HEK293 (cell line): Measurements from ENCODE around the gene CHERP.
A peak's percentile ranks its signal among the peaks of the same experiment; 100 is the strongest.

Source experiments
- CTCF ChIA-PET: fragments of 350-600 bp; formaldehyde crosslinking; extraction: SDS; loops from one replicate; lab custom pipeline; 2021; ENCODE audit warnings: antibody characterized with exemption; lab: Yijun Ruan, JAX
- POLR2A ChIA-PET: fragments of 300-600 bp; formaldehyde crosslinking; extraction: SDS; loops from one replicate; lab custom pipeline; 2020; ENCODE audit warnings: antibody characterized with exemption, inconsistent platforms; lab: Yijun Ruan, JAX
- H3K27ac ChIP-seq: fragments of 200-500 bp; sonication (Bioruptor generic); 2 replicates; pipeline ENCODE4 v1.5.1; 2014; ENCODE audit warnings: low read depth, low read length, control low read depth, inconsistent platforms; ENCODE audit errors: extremely low read depth
- H3K36me3 ChIP-seq, 2 experiments: fragments of 200-500 bp in 1 of 2; sonication (Bioruptor generic) in 1 of 2; 1 replicate in 1 of 2; 2 replicates in 1 of 2; pipeline ENCODE4 v1.5.1; 2014 to 2017; ENCODE audit warnings: inconsistent platforms in 2 of 2, low read length in 2 of 2; ENCODE audit not compliant: control insufficient read depth in 2 of 2, insufficient read depth in 1 of 2
- H3K4me1 ChIP-seq: fragments of 200-500 bp; sonication (Bioruptor generic); 2 replicates; pipeline ENCODE4 v1.5.1; 2014; ENCODE audit warnings: mild to moderate bottlenecking, low read length, inconsistent platforms; ENCODE audit not compliant: control insufficient read depth, insufficient read depth
- H3K4me3 ChIP-seq: 2 replicates; pipeline ENCODE4 v1.5.1; 2011; ENCODE audit warnings: low read depth, mild to moderate bottlenecking, control low read depth, low read length, moderate library complexity
- H3K9me3 ChIP-seq: fragments of 200-500 bp; sonication (Bioruptor generic); 2 replicates; pipeline ENCODE4 v1.5.1; 2014; ENCODE audit warnings: low read depth, low read length, inconsistent platforms; ENCODE audit not compliant: control insufficient read depth, insufficient read depth
- BCL11A ChIP-seq: fragments of 450-650 bp; formaldehyde crosslinking; IDR thresholded peaks from 2 replicates; pipeline ENCODE4 v1.5.1; 2016; ENCODE audit warnings: low read depth, missing biosample characterization, missing genetic modification characterization
- OSR2 ChIP-seq: fragments of 450-650 bp; formaldehyde crosslinking; IDR thresholded peaks from 2 replicates; pipeline ENCODE4 v1.5.1; 2016; ENCODE audit warnings: missing biosample characterization, missing genetic modification characterization
- RBAK ChIP-seq: fragments of 450-650 bp; formaldehyde crosslinking; IDR thresholded peaks from 2 replicates; pipeline ENCODE4 v1.5.1; 2016; ENCODE audit warnings: missing biosample characterization, missing genetic modification characterization
- ZEB2 ChIP-seq: fragments of 450-650 bp; formaldehyde crosslinking; IDR thresholded peaks from 2 replicates; pipeline ENCODE4 v1.5.1; 2016; ENCODE audit warnings: missing biosample characterization, missing genetic modification characterization
- ZNF223 ChIP-seq: fragments of 450-650 bp; formaldehyde crosslinking; IDR thresholded peaks from 2 replicates; pipeline ENCODE4 v1.5.1; 2016; ENCODE audit warnings: missing biosample characterization, missing genetic modification characterization
- ZNF391 ChIP-seq: fragments of 450-650 bp; formaldehyde crosslinking; IDR thresholded peaks from 2 replicates; pipeline ENCODE4 v1.5.1; 2016; ENCODE audit warnings: low read depth, missing biosample characterization, missing genetic modification characterization, borderline replicate concordance
- ZNF394 ChIP-seq: fragments of 450-650 bp; formaldehyde crosslinking; IDR thresholded peaks from 2 replicates; pipeline ENCODE4 v1.5.1; 2016; ENCODE audit warnings: missing biosample characterization, missing genetic modification characterization, mild to moderate bottlenecking, moderate library complexity, borderline replicate concordance
- ZNF433 ChIP-seq: fragments of 450-650 bp; formaldehyde crosslinking; IDR thresholded peaks from 2 replicates; pipeline ENCODE4 v1.5.1; 2016; ENCODE audit warnings: missing biosample characterization, missing genetic modification characterization, low read depth
- ZNF600 ChIP-seq: fragments of 450-650 bp; formaldehyde crosslinking; IDR thresholded peaks from 2 replicates; pipeline ENCODE4 v1.5.1; 2016; ENCODE audit warnings: missing biosample characterization, missing genetic modification characterization
- ZNF664 ChIP-seq: fragments of 450-650 bp; formaldehyde crosslinking; IDR thresholded peaks from 2 replicates; pipeline ENCODE4 v1.5.1; 2016; ENCODE audit warnings: missing biosample characterization, missing genetic modification characterization
- ZNF677 ChIP-seq: fragments of 450-650 bp; IDR thresholded peaks from 2 replicates; pipeline ENCODE4 v1.5.0; 2018; ENCODE audit warnings: missing biosample characterization, mild to moderate bottlenecking, missing genetic modification characterization, moderate library complexity
- ZSCAN16 ChIP-seq: fragments of 450-650 bp; formaldehyde crosslinking; IDR thresholded peaks from 2 replicates; pipeline ENCODE4 v1.5.1; 2016; ENCODE audit warnings: missing biosample characterization, missing genetic modification characterization
- TF ChIP-seq, protein P1 (sequence below): fragments of 450-650 bp; formaldehyde crosslinking; IDR thresholded peaks from 2 replicates; pipeline ENCODE4 v1.5.1; 2016; ENCODE audit warnings: missing biosample characterization, missing genetic modification characterization, borderline replicate concordance
- TF ChIP-seq, protein P2 (sequence below): fragments of 450-650 bp; formaldehyde crosslinking; IDR thresholded peaks from 2 replicates; pipeline ENCODE4 v1.5.1; 2016; ENCODE audit warnings: missing biosample characterization, missing genetic modification characterization
- TF ChIP-seq, protein P3 (sequence below): fragments of 450-650 bp; formaldehyde crosslinking; IDR thresholded peaks from 2 replicates; pipeline ENCODE4 v1.5.1; 2016; ENCODE audit warnings: missing biosample characterization, missing genetic modification characterization

The CHERP gene

GRCh38 chr19:16586477-16586871, 44.2 kb upstream of the CHERP start:
- no peak overlapping the region for H3K27ac ChIP-seq
- TF ChIP-seq RBAK: no peak
- no peak for TF ChIP-seq ZNF677 (tag by site-specific recombination)
- peak; percentile 62; the same call in 1 of the 2 replicates for TF ChIP-seq ZNF223 (tag by site-specific recombination)
- TF ChIP-seq OSR2 (tag by site-specific recombination): no peak
- TF ChIP-seq, all 188 proteins: peak for 1
- Histone ChIP-seq H3K36me3 (peaks cover 0 to 3% of the 10 kb centered on the region in 2 experiments; a peak in 1 of 3 replicates), H3K4me1 (peaks cover 32% of the 10 kb centered on the region), H3K9me3 (no peaks in the 10 kb centered on the region), H3K4me3 (no peak overlapping the region)
- ChIA-PET POLR2A (no interaction called here), CTCF (interaction anchor here (0.6 kb wide), 2 partner anchors 26 to 129 kb away, joined by 3 read pairs; no protein-coding TSS in a partner anchor)

- TF ChIP-seq, protein P1, sequence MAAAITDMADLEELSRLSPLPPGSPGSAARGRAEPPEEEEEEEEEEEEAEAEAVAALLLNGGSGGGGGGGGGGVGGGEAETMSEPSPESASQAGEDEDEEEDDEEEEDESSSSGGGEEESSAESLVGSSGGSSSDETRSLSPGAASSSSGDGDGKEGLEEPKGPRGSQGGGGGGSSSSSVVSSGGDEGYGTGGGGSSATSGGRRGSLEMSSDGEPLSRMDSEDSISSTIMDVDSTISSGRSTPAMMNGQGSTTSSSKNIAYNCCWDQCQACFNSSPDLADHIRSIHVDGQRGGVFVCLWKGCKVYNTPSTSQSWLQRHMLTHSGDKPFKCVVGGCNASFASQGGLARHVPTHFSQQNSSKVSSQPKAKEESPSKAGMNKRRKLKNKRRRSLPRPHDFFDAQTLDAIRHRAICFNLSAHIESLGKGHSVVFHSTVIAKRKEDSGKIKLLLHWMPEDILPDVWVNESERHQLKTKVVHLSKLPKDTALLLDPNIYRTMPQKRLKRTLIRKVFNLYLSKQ: no peak
- TF ChIP-seq ZNF433 (tag by site-specific recombination) (no peak), ZNF664 (tag by site-specific recombination) (no peak), ZNF394 (tag by site-specific recombination) (no peak), ZNF600 (no peak), BCL11A (tag by site-specific recombination) (no peak), ZEB2 (tag by site-specific recombination) (no peak), ZNF391 (no peak), ZSCAN16 (tag by site-specific recombination) (no peak)
- TF ChIP-seq, protein P2, sequence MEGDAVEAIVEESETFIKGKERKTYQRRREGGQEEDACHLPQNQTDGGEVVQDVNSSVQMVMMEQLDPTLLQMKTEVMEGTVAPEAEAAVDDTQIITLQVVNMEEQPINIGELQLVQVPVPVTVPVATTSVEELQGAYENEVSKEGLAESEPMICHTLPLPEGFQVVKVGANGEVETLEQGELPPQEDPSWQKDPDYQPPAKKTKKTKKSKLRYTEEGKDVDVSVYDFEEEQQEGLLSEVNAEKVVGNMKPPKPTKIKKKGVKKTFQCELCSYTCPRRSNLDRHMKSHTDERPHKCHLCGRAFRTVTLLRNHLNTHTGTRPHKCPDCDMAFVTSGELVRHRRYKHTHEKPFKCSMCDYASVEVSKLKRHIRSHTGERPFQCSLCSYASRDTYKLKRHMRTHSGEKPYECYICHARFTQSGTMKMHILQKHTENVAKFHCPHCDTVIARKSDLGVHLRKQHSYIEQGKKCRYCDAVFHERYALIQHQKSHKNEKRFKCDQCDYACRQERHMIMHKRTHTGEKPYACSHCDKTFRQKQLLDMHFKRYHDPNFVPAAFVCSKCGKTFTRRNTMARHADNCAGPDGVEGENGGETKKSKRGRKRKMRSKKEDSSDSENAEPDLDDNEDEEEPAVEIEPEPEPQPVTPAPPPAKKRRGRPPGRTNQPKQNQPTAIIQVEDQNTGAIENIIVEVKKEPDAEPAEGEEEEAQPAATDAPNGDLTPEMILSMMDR (tag by site-specific recombination): no peak
- TF ChIP-seq, protein P3, sequence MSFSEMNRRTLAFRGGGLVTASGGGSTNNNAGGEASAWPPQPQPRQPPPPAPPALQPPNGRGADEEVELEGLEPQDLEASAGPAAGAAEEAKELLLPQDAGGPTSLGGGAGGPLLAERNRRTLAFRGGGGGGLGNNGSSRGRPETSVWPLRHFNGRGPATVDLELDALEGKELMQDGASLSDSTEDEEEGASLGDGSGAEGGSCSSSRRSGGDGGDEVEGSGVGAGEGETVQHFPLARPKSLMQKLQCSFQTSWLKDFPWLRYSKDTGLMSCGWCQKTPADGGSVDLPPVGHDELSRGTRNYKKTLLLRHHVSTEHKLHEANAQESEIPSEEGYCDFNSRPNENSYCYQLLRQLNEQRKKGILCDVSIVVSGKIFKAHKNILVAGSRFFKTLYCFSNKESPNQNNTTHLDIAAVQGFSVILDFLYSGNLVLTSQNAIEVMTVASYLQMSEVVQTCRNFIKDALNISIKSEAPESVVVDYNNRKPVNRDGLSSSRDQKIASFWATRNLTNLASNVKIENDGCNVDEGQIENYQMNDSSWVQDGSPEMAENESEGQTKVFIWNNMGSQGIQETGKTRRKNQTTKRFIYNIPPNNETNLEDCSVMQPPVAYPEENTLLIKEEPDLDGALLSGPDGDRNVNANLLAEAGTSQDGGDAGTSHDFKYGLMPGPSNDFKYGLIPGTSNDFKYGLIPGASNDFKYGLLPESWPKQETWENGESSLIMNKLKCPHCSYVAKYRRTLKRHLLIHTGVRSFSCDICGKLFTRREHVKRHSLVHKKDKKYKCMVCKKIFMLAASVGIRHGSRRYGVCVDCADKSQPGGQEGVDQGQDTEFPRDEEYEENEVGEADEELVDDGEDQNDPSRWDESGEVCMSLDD (tag by site-specific recombination): no peak
- CTCF ChIA-PET: interaction anchor here (0.6 kb wide), 1 partner anchor 130 kb away, joined by 3 read pairs; no protein-coding TSS in a partner anchor
- H3K4me3 ChIP-seq: no peak overlapping the region
- no peaks in the 10 kb centered on the region for H3K9me3 ChIP-seq
- POLR2A ChIA-PET: interaction anchor here (0.6 to 2.2 kb wide), 2 partner anchors 42 to 680 kb away, joined by 3 to 20 read pairs; partner anchors contain the start of gene MED26
- H3K27ac ChIP-seq: no peak overlapping the region
- H3K4me1 ChIP-seq: peaks cover 32% of the 10 kb centered on the region
- peaks cover 0 to 3% of the 10 kb centered on the region in 2 experiments; a peak in 1 of 3 replicates for H3K36me3 ChIP-seq
Measured at GRCh38 chr19:16585808-16586476, 43.7 kb upstream of the CHERP start.
